ENCODE measurements around the gene PHLDA2.

Gene PHLDA2

GRCh38 chr11:2928605-2929530 lies at the start of gene PHLDA2:
PHLDA2 (minus strand) TSS chr11:2929420; CDS start chr11:2929364, 56 bp downstream.
- no peak for DNase-seq (ENCODE audit: low read depth, low spot score)

DNA sequence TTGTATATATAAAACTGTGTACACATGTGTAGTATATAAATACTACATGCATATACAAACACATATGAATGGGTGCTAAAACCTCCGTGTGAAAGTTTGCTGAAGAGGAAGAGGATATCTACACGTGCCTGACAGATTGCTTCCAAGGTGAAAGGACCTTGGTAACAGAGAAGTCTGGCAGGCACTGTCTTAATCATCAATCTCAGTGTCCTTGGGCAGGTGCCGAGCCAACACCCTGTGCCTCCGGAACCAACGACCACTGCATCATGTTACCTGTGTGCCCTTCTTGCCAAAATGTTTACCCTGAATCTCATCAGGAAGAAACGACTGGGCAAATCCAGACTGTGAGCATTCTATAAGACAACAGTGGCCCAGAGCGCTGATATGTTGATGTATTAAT lies 47.9 kb upstream of the PHLDA2 start:
- DNase-seq (ENCODE audit: low read depth, low spot score) = no peak

DNA sequence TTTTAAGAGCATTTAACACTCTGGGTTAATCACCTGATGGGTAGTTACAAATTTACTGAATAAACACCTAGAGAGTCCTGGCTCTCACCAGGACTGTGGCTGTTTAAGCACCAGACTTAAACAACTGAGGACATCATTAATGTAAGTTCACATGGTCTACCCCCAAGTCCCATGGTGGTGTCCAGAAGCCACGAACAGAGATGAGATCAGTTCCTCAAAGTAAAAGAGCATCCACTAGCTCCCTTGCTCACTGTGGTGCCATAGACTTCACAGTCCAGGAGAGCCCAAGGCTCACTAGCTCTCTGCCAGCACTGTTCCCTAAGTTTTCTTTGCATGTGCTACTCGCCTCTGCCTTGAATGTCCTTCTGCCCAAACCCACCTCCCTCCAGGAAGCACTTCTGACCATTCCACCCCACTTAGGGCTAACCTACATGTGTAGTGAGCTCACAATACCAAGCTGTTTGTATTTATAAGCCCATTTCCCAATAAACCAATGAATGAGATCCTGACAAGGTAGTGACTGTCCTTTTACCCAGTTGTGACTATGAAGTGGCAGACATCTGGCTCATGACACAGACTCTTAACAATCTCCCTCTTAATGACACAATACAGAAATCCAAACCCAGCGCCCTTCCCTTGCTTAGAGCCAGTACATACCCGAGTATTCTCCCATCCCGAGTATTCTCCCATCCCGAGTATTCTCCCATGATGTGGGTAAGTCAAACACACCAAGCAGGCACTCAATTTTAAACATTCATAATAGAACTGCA lies 47.3 kb upstream of the PHLDA2 start:
- no peak for DNase-seq (ENCODE audit: low read depth, low spot score)

DNA sequence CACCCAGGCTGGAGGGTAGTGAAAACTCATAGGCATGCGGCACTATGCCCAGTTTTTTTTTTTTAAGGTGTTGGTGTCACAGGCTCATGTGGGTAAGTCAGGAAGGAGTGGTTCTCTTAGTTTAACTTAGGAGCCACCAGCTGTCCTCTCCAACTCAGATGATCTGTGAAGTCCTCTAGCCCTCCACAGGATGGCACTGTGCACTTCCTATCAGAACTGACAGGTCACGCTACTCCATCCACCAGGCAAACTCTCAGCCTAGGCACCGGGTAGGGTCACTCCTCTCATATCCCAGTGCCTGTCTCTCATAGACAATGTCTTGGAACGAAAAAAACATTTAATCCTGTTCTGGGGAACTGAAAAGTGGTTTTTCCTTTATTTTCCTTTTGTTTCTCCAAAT lies 46.4 kb upstream of the PHLDA2 start:
- DNase-seq (ENCODE audit: low read depth, low spot score) = no peak

GRCh38 chr11:2974272-2974671 lies 45.1 kb upstream of the PHLDA2 start:
- DNase-seq (ENCODE audit: low read depth, low spot score) = no peak

- no peak for DNase-seq (ENCODE audit: low read depth, low spot score)
These were observed 39.2 kb upstream of the PHLDA2 start for GRCh38 chr11:2968341-2968900.

DNA sequence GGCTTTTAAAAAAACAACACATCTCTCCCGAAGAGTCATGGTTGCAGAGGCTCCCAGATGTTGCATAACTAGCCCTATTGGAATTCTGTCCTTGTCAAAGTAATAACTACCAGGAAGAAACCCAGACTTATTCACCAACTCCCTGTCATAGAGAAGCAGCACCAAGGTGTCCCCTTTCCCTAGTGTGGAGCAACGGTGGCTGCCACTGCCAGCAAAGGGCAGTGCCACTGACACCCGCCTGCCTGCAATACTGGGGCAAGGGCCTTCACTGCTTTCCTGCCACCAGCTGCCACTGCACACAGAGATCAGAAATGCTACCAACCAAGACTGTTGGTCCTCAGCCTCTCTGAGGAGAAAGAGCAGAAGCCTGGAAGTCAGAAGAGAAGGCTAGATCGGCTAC lies 35.6 kb upstream of the PHLDA2 start:
- no peak for DNase-seq (ENCODE audit: low read depth, low spot score)

GRCh38 chr11:2963761-2964160 lies 34.5 kb upstream of the PHLDA2 start:
- no peak for DNase-seq (ENCODE audit: low read depth, low spot score)

DNA sequence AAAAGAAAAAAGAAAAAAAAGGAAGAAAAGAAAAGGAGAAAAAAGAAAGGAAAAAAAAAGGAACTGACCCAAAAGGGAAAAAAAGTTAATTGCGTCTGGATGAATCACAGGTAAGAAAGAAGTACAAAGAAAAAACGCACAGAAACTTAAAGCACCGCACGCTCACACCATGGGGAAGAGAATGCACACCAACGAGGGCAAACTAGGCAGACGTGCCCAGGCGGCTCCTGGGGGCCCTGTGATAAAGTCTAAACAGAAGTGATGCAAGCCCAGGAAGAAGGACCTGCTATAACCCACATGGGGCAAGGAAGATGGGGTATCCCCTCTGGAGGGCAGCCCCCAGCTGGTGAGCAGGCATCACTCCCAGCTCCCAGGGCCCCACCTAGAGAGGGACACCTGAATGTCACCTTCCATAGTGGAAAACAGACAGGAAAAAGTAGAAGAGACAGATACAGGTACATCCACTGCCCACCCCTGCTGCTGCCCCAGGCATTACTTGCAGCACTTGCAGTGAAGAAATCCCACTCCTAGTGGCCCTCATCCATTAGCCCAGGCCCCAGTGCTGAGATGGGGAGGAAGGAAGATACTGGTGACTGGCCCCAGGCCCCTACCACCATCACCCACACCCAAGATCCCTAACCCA lies 34.0 kb upstream of the PHLDA2 start:
- DNase-seq (ENCODE audit: low read depth, low spot score) = no peak

DNA sequence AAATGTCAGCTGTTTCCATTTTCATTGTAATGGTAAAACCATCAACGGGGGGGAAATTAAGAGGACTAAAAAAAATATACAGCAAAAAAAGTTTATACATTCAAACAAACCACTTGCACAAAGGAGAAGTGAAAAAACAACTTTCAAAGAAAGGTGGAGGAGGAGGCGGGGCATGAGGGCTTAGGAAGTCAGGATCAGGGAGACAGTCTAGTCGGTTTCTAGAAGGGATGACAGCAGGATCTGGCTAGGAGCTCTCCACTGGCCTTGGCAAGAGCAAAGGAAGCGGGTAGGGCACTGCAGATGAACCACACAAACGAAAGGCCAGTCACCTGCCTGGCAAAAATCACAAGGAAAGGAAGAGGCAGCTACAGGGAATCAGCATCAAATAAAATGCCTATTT lies 31.9 kb upstream of the PHLDA2 start:
- DNase-seq (ENCODE audit: low read depth, low spot score) = no peak

DNA sequence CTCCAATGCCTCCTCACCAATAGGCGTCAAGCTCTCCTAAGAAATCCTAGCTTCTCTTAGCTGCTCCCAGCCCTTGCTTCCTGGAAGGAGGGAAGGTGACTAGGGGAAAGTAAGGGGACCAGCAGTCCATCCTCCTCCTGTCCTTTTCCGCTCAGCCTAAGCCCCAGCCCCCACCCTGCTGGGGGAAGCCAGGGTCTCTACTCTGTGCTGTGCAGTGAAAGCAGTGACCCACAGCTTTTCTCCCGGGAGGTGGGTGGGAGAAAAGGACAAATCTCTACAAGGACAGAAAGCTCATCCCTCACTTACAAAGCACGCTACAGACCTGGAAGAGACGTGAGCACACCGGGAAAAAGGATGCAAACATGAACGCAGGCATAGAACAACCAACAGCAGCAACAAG lies 30.9 kb upstream of the PHLDA2 start:
- no peak for DNase-seq (ENCODE audit: low read depth, low spot score)

GRCh38 chr11:2958251-2958650 lies 29.0 kb upstream of the PHLDA2 start:
- DNase-seq (ENCODE audit: low read depth, low spot score) = no peak

GRCh38 chr11:2955906-2956476 lies 26.8 kb upstream of the PHLDA2 start:
- no peak for DNase-seq (ENCODE audit: low read depth, low spot score)

DNA sequence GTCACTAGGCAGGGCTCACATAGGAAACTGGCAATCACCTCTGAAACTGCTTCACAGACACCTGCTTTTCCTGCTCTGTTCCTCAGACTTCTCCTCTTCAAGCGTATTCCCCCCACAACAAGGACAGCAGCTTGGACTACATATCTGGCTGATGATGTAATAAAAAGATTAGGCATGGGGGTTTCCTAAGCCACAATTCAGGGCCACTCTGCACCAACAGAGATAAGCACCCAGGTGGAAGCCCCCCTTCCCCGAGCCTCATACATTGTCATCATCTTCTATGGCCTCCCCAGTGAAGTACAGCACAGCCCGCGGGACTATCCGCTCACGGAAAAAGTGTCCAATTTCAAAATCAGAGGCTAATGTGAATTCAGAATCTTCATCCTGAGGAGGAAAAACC lies 25.0 kb upstream of the PHLDA2 start:
- DNase-seq (ENCODE audit: low read depth, low spot score) = no peak

DNA sequence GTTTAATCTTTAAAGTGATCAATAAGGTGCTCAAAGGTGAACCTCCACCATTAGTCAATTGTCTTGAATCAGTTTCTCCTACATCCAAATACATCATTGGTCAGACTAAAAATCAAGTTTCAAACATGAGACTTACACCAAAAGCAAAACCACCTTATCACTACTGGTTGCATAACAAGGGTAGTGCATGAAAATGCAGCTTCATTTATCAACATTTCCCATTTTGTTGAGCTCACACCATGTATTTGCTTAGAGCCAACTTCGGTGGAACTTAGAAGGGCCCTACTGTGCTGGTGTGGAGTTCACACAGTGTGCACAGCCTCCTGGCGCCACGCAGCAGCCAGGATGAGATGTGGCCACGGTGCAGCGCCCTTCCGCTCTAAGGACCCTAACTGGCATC lies 23.1 kb upstream of the PHLDA2 start:
- no peak for DNase-seq (ENCODE audit: low read depth, low spot score)

DNA sequence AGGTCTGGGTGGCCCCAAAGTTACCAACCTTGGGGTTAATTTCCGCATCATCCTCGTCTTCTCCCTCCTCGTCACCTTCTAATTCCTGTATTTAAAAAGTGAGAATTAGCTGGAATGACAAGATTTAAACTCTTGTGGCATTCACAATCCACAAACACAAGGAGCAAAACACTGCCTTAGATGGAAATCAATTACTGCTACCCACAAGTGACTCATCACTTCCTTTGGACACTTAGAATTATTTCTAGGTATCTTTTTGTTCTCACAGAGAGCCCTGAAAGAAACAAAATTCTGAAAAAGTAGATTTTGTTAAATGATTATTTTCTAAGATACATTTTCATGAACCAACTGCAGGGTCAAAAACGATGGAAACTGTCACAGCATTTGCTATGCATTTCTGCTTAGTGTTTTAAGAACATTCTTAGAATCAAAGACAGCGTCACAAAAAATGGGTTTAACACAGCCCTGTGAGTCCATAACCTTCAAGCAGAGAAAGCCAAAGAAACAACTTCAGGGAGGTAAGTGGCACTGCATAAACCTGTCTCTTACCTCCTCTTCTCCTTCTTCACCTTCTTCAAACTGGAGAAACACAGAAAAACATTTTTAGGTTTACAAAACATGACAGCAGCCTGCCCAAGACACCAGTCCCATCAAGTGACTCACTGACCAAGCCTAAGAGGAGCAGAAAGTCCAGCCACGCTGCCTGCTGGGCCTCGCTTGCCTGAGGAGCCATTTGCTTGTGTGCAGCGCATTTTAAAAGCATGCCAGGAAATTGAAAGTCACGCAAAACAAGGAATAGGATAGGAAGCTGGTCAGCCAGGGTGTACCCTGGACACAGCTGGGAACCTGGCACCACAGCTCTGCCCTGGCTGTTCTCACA lies 22.3 kb upstream of the PHLDA2 start:
- DNase-seq (ENCODE audit: low read depth, low spot score) = no peak

GRCh38 chr11:2950825-2951224 lies 21.6 kb upstream of the PHLDA2 start:
- DNase-seq (ENCODE audit: low read depth, low spot score) = no peak

GRCh38 chr11:2949920-2950319 lies 20.7 kb upstream of the PHLDA2 start:
- no peak for DNase-seq (ENCODE audit: low read depth, low spot score)

- DNase-seq (ENCODE audit: low read depth, low spot score) = no peak
These were observed 18.5 kb upstream of the PHLDA2 start for GRCh38 chr11:2947744-2948143.

GRCh38 chr11:2945757-2946287 lies 16.6 kb upstream of the PHLDA2 start:
- DNase-seq (ENCODE audit: low read depth, low spot score) = no peak
